Bone marrow (tissue), 2 donors: ENCODE results near the gene SDF2L1.
"Not testable (repeated sequence)": the region's sequence is repeated elsewhere in the genome, so short reads cannot be mapped to it uniquely, and the experiment has no call there.

Source experiments
- DNase-seq, 2 donors: peaks; one replicate each; lab custom pipeline; 2025; lab: John Stamatoyannopoulos, UW

Gene SDF2L1

DNA sequence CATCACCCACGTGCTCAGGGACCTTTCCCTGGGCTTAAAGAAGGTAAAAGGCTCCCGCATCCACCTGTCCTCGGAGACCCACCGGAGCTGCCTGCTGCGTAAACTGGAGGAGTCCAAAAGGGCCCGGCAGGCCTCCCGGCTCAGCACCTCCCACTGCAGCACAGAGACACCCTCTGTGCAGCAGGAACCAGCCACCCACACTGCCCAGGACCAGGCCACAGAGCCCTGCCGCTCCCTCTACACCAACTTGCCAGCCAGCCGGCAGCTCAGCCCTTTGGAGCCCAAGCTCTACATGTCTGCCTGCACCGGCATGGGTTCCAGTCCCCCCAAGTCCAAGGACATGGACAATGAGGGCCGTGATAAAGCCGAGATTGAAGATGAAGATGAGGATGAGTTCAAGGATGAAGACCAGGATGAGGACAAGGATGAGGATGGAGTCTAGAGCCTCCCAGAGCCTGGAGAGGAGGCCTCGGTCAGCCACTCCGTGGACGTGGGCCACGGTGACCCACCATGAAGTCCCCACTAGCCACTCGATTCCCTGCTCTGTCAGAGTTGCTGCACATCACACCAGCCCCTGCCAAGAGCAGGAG is 5.4 kb upstream of the SDF2L1 start:
- DNase-seq, result no peak

DNA sequence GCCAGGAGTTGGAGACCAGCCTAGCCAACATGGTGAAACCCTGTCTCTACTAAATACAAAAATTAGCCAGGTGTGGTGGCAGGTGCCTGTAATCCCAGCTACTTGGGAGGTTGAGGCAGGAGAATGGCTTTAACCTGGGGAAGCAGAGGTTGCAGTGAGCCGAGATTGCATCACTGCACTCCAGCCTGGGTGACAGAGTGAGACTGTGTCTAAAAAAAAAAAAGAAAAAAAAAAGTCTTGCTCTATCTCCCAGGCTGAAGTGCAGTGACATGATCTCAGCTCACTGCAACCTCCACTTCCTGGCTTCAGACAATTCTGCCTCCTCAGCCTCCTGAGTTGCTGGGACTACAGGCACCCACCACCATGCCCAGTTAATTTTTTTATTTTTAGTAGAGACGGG is 4.7 kb upstream of the SDF2L1 start:
- DNase-seq, result not testable (repeated sequence)

DNA sequence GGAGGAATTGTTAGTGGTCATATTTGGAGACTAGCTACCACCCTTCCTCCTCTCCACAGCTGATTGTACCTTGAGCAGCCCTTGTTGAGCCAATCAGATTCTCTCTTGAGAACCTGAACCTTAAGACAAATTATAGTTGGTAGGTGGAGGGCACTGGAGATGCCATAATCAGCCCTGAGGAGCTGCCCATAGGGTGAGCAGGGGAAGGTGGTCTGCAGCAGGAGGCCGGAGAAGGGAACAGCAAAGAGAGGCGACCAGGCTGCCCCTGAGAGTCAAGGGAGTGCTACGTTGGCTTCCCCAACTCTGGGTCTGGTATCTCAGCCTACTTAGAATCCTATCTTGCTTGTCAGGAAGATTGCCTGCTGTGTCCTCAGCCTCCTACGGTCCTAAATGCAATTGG is 2.7 kb upstream of the SDF2L1 start:
- no peak for DNase-seq

DNA sequence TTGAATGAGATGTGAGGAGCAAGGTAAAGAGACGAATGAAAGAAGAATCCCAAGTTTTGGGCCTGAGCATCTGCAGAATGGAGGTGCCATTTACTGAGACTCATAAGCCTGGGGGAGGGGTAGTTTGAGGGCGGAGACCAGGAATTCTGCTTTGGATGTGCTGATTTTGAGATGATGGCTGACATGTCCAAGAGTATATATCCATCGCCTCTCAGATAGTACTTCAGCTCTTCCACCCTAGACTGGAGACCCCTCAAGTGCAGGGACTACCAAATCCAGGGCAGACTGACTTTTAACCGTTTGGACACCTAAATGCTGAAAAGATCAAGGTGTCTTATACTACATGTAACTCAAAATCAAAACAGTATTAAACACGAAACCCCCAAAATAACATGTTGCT is 1.3 kb upstream of the SDF2L1 start:
- DNase-seq, result no peak

DNA sequence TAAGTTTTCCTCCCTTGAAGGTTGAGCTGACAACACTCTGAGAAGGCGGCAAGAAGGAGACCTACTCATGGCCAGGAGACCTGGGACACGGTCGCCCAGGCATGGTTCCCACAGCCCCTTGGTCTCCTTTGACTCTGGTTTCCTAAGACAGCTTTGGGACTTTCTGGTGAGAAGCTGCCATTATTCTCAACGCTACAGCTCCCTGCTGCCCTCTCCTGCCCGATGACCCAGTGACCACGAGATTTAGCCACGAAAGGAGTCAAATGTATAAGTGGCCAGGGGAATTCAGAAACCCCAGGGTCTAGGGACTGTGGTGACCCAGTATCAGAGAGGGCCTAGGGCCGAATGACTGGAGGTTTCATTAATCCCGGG is 699 bp upstream of the SDF2L1 start:
- no peak for DNase-seq

DNA sequence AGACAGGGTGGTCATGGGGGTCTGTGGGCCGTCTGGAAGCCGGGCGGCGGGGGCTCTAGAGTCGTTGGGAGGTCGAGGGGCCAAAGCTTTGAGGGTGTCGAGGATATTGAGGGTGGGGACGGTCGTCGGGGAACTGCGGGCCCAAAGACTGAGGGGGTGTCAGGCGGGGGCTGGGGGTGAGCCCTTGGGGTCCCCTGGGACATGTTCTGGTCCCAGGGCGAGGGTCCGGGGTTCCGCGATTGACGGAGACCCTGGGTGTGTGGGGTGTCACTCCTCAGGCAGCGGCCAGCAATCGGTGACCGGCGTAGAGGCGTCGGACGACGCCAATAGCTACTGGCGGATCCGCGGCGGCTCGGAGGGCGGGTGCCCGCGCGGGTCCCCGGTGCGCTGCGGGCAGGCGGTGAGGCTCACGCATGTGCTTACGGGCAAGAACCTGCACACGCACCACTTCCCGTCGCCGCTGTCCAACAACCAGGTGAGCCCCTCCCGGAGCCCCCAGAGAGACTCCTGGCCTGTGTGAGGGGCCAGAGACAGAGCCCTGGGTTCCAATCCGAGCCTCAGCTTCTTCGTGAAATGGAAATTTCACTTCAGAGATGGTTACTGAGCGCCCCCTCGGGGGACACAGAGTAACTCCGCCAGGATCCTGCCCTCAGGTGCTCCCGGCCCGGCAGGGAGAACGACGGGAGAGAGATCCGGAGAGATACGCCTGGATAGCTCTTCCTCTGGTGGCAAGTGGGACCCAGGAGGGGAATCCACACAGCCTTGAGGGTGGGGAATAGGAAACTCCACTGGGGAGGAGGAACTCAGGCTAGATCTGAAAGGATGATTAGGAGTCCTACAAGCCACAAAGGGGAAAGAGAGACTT is 714 bp downstream of the SDF2L1 start:
- DNase-seq, result peak; percentile 25 to 27

DNA sequence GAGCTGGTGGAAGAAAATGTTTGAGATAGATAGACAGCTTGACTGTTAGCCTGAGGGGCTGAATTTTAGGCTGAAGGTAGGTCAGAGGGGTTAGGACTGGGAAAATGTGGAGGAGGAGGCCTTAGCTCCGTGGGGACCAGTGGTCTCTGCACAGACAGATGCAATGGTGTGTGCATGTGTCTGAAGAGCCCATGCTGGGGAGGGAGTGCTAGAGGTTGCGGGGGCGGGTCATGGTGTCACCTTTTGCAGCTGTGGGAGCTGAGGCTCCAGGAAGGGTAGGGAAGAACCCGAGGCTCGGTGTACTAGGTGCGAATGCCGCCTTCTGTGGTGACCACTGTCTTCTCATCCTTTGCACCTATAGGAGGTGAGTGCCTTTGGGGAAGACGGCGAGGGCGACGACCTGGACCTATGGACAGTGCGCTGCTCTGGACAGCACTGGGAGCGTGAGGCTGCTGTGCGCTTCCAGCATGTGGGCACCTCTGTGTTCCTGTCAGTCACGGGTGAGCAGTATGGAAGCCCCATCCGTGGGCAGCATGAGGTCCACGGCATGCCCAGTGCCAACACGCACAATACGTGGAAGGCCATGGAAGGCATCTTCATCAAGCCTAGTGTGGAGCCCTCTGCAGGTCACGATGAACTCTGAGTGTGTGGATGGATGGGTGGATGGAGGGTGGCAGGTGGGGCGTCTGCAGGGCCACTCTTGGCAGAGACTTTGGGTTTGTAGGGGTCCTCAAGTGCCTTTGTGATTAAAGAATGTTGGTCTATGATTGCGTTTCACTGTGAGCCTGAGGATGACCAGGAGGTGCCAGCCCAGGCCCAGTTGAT is 1.6 kb downstream of the SDF2L1 start:
- DNase-seq, result no peak

DNA sequence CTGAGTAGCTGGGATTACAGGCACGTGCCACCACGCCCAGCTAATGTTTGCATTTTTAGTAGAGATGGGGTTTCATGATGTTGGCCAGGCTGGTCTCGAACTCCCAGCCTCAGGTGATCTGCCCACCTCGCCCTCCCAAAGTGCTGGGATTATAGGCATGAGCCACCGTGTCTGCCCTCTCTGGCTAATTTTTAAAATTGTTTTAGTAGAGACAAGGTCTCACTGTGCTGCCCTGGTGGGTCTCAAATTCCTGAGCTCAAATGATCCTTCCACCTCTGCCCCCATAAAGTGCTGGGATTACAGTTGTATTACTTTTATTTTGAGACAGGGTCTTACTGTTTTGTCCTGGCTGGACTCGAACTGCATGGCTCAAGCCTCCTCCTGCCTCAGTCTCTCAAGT is 3.4 kb downstream of the SDF2L1 start:
- DNase-seq, result not testable (repeated sequence)

DNA sequence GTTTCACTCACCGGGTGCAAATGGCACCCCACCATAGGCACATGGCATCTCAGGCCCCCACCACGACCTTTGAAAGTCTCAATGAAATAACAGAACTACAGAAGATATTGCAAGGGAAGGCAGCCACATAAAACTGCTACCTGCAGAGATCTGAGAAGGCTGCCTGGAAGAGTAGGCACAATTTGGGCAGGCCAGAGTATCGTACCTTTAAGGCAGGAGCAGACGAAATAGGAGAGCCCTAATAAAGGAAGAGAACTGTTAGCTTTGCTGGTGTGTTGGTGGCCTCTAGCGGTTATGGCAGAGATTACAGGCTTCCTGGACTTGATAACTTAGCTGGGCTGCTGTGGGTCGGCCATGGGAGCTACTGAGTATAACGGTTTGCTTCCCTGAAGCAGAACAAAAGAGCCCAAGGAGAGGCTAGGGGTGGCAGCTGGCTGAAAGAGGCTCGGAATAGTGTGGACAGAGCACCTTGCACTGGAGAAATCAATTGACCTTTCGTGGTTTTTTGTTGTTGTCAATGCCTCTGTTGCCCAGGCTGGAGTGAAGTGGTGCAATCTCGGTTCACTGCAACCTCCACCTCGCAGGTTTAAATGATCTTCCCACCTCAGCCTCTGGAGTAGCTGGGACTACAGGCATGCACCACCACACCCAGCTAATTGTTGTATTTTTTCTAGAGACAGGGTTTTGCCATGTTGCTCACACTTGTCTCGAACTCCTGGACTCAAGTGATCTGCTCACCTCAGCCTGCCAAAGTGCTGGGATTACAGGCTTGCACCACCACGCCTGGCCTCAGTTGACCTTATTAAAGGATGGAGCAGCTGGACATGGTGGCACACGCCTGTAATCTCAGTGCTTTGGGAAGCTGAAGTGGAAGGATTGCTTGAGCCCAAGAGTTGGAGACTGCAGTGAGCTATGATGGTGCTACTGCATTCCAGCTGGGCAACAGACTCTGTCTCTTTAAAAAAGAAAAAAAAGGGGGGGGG is 4.8 kb downstream of the SDF2L1 start:
- peak; percentile 23 to 71 for DNase-seq

DNA sequence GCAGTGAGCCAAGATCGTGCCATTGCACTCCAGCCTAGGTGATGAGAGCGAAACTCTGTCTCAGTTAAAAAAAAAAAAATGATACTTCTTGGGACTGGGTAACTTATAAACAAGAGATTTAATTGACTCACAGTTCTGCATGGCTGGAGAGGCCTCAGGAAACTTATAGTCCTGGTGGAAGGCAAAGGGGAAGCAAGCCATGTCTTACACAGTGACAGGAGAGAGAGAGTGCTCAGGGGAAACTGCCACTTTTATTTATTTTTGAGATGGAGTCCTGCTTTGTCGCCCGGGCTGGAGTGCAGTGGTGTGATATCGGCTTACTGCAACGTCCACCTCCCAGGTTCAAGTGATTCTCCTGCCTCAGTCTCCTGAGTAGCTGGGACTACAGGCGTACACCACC is 8.2 kb downstream of the SDF2L1 start:
- no peak for DNase-seq

DNA sequence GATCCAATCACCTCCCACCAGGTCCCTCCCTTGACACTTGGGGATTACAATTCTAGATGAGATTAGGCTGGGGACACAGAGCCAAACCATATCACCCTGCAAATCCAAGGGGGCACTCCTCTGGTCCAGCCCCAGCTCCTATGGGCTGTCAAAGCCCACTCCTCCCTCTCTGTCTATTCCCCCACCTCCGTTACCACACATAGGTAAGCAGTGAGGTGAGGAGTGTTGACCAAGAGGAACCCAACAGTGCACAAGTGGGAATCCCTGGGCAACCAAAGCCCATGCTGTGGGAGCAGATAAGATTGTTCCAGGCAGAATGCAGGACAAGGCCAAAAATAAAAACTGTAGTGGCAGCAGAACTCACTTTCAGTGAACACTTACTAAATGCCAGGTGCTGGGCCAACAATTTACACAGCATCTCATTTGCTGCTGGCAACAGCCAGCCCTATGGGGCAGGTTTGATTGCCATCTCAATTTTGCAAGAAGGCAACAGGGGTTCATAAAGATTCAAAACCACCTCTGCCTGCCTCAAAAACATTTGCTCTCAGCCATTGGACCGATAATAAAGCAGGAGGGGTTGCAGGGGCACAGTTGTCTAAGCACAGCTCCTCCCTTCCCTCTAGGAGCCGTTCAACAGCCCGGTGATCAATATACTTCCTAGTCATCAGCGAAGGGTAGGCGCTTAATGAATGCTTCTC is 8.9 kb downstream of the SDF2L1 start:
- no peak for DNase-seq

DNA sequence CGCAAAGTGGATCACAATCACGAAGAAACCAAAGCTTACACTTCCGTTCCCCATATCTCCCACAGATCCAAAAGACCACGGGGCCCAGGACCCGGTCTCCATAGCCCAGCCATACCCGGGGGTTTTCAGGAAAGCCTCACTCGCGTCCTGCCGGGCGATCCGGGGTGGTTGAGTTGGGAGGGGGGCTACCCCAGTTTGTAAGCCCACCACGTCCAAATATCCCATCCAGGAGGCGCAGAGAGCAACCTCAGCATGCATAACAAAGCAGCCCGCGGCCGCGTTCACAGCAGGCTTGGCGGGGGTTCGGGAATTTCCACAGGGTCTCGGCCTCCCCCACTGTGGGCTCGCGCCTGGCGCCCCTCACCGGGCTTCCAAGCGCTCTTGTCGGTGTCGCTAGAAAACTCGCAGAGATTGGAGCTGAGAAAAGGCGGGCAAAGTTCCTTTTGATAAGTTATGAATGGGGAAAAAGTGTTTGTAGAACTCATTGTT is 9.5 kb downstream of the SDF2L1 start:
- DNase-seq, result no peak

DNA sequence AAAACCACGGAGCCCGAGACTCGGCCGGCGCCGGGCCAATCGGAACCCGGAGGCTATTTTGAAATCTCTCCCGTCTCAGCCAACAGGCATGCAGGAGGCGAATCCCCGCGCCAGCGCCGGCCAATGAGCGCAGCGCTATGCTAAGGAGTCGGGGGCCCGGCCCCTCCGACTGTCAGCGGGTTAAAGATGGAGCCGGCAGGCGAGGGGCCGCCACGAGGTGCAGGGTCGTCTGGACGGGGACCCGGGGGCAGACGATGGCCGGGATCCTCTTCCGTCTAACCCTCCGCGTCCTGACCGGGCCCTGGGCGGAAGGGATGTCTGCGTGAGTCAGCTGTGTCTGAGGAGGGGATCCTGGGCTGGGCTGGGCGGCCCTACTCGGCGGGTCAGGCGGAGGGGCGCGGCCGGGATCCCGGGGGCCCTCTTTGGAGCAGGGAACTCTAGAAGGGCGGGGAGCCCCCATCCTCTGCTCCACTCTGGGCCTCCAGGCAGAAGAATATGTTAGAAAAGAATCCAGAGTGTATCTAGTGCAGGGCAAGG is 10.0 kb downstream of the SDF2L1 start:
- peak; percentile 64 to 75 for DNase-seq

DNA sequence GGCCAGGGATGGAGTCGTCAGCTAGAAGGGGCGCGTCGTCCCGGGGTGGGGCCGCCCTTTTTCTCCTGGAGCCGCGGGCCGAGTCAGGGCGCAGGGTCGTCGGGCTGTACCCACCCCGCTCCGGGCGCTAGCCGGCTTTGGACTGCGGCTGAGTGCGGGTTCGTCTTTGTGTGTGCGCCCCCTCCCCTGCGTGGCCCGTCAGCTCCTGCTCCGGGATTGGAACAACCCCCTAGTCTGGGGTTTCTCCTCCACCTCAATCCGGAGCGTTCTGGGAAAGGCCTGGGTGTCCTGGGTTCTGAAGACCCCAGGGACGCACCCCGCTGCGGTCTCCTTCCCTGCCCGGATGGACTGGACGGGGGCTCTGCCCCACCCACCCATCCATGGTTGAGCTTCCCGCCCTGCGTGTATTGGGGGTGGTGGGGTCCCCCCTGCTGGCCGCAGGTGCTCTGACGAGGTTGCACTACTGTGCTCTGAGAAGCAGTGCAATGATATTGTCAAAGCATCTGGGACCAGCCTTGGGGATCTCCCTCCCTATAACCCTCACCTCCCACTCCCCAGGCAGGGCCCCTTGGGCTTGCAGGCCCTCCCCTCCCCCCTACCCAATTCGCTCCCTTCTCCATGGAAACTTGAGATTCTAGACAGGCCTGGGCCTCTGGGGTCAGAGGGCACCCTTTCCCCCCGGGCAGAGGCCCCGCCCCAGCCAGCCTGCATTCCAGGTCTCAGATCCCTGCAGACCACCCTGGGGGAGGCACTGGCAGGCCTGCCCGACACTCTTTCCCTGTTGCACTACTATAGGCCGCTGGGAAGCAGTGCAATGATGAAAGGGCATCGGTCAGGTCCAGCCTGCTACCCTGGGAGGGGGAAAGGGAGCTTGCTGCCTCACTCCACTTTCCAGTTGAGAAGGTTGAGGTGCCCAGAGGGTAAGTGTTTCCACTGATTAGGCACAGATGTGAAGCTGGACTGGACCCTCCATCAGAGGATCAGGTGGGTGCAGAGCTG is 10.7 kb downstream of the SDF2L1 start:
- no peak for DNase-seq

DNA sequence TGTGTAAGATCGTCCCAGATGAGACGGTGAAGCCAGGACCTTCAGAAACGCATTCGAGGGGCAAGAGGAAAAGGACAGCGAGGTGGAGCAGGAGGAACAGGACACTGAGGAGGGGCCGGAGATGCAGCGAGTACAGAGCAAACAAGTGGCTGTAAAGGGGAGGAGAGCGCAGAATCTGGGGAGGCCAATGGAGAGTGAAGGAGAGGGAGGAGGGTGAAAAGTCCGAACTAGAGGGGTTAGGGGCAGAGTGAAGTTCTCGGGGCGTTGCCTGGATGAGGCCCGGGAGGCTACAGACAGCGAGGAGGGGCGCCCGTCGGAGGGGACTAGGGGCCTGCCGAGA is 14.9 kb downstream of the SDF2L1 start:
- no peak for DNase-seq

DNA sequence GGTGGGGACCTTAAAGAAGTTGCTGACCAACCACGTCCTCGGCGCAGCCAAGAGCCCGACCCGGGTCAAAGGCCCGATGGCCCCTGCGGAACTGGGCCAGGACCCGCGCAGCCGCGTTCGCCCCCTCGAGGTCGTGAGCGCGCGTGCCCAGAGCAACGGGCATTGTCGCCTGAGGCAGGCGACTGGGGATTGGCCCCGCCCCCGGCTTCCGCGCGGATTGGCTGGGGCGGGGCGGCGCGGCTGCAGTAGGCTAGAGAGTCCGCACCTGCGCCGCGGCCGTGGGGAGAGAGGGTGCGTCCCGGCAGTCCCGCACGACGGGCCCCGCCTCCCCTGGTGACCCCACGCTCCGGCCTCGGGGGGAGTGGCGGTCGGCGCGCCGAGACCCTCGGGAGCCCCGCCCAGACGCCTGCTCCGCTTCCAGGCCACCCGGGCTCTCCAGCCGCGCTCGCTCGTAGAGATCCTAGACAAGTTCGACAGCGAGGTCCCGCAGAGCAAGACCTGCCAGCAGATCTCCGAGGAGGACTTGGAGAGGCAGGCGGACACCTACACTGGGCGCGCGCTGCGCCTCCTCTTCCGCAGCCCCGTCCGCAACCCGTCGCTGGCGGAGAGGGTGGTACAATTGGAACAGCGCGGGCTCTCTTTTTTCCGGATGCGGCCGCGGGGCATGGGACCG is 15.4 kb downstream of the SDF2L1 start:
- peak; percentile 26 to 39 for DNase-seq

DNA sequence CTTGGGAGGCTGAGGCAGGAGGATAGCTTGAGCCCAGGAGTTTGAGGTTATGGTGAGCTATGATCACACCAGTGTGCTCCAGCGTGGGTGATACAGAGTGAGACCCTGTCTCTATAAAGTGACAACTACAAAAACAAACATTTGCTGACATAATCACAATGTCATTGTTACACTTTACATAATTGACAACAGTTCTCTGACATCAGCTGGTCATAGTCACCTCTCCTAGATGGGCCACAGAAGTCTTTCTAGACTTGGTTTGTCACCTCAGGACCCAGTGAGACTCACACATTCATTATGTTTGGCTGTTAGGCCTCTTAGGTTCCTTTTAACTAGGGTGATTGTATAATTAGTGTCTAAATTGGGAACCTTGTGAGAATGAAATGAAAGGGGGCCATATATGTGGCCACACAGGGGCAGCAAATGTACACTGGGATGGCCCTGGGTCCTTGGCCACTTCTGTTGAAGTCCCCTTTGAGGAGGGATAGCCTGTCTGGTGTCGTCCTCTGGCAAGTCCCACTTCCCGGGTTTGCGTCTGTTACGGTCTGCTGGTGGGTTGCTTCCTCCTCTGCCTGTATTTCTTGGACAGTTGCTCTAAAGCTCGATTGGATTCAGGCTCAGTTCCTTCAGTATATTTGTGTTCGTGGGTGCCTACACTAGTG is 17.9 kb downstream of the SDF2L1 start:
- no peak for DNase-seq

DNA sequence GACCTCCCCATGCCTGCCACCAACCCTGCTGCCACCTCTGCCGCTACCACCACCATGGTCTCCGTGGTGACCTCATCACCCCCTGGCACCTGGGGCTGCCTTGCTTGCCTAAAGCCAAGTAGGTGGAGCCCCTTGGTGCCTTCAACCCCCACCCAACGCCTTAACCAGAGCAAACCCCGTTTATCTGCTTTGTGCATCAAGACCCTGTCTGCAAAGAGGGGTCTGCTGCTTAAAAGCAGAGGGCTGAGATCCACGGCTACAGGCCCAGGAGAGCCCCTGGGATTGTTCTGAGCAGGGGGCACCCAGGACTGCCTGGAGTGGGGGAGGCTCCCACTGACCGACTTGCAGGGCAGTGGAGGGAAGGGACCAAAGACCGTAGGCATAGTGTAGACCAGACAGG is 18.8 kb downstream of the SDF2L1 start:
- no peak for DNase-seq
